Gastrocnemius medialis (tissue), 4 donors: Measurements from ENCODE around the gene PGGHG. TPM values are rescaled to one million over a fixed set of nuclear protein-coding genes. Genes with fewer than 3 reads are reported as not detected.
"Not testable (repeated sequence)": the region's sequence is repeated elsewhere in the genome, so short reads cannot be mapped to it uniquely, and the experiment has no call there.

Experiments used
- ATAC-seq, 2 donors: fragments of 150-250 bp; one replicate each; pipeline ENCODE4 v1.9.1; 2016
- DNase-seq, 2 donors: peaks; one replicate each; pipeline ENCODE4 v3.0.0-alpha.2; 2019
- H3K27ac ChIP-seq, 4 donors: fragments of 200-600 bp; sonication (generic); 1 replicate in 1 of 4; 2 replicates in 3 of 4; pipeline ENCODE4 v1.5.1; 2016 to 2018; ENCODE audit warnings: mild to moderate bottlenecking in 2 of 4, moderate library complexity in 1 of 4
- H3K27me3 ChIP-seq, 3 donors: fragments of 200-600 bp; sonication (generic) in 2 of 3; 1 replicate in 1 of 3; 2 replicates in 2 of 3; pipeline versions ENCODE4 v1.5.1 to v1.6.0; 2016 to 2019; ENCODE audit warnings: mild to moderate bottlenecking in 1 of 3, moderate library complexity in 1 of 3
- H3K36me3 ChIP-seq, 2 donors: fragments of 200-600 bp; sonication (generic) in 1 of 2; one replicate each; pipeline ENCODE4 v1.5.1; 2017 to 2018
- H3K4me1 ChIP-seq, 2 donors: fragments of 200-600 bp; sonication (generic) in 1 of 2; one replicate each; pipeline ENCODE4 v1.5.1; 2016 to 2017; ENCODE audit warnings: mild to moderate bottlenecking in 2 of 2
- H3K4me3 ChIP-seq, 4 donors: fragments of 200-600 bp; sonication (generic) in 3 of 4; 1 replicate in 1 of 4; 2 replicates in 3 of 4; pipeline ENCODE4 v1.5.1; 2016 to 2019; ENCODE audit warnings: mild to moderate bottlenecking in 2 of 4
- H3K9me3 ChIP-seq, 3 donors: fragments of 200-600 bp; sonication (generic) in 2 of 3; 1 replicate in 1 of 3; 2 replicates in 2 of 3; pipeline ENCODE4 v1.5.1; 2016 to 2019
- CTCF ChIP-seq, 5 experiments: fragments of 450-650 bp in 3 of 5; fragments of 200-600 bp in 2 of 5; sonication (generic) in 2 of 5; IDR thresholded peaks in 4 of 5; conservative IDR thresholded peaks in 1 of 5; 1 replicate in 4 of 5; 2 replicates in 1 of 5; pipeline ENCODE4 v1.5.1; 2016 to 2019; ENCODE audit warnings: antibody characterized with exemption in 5 of 5, mild to moderate bottlenecking in 3 of 5, moderate library complexity in 3 of 5
- POLR2A ChIP-seq, 2 donors: fragments of 450-650 bp; IDR thresholded peaks; one replicate each; pipeline ENCODE4 v1.6.1; 2017; ENCODE audit warnings: antibody characterized with exemption in 2 of 2, mild to moderate bottlenecking in 2 of 2, moderate library complexity in 2 of 2
- in situ Hi-C, 4 donors: fragments of 200-750 bp; cut with MboI; loops; one replicate each; pipeline versions ENCODE4 v1.15.0 to v1.8.0; 2017; ENCODE audit warnings: low sequenced_read_pairs in 4 of 4
- intact Hi-C: fragments of 100-400 bp; cut with DNase I; formaldehyde crosslinking; loops from one replicate; pipeline ENCODE4 v1.15.1; 2023; ENCODE audit warnings: low total_unique reads
- total RNA-seq, 4 donors: library from RNA; depleted of rRNA; stranded (reverse); fragments of >200 nt; gene quantifications; one replicate each; pipeline versions ENCODE4 v1.1.0 to v1.2.3, GENCODE V29; 2016

Gene PGGHG
- total RNA-seq, 4 donors from 2014 or later, result 0.98 to 3.4 (median 2.7) TPM

- Histone ChIP-seq H3K27me3 (no peaks in the 10 kb centered on the region), H3K36me3 (no peaks in the 10 kb centered on the region), H3K4me1 (no peaks in the 10 kb centered on the region), H3K9me3 (no peaks in the 10 kb centered on the region), H3K4me3 (no peak overlapping the region), H3K27ac (no peak overlapping the region)
- TF ChIP-seq CTCF (IDR thresholded peaks at IDR 0.05 in 4 of 5, conservative IDR thresholded peaks at IDR 0.05 in 1 of 5) (no peak), POLR2A (IDR thresholded peaks at IDR 0.05) (no peak)
- intact Hi-C loops (no loop called here), in situ Hi-C loops (no loop called here)
- DNase-seq (no peak), ATAC-seq (no peak)
Observed at GRCh38 chr11:261624-262023, 27.3 kb upstream of the PGGHG start.

- no peak overlapping the region for H3K27ac ChIP-seq
- no peak for ATAC-seq
Observed at GRCh38 chr11:266676-267439, 22.1 kb upstream of the PGGHG start.

GRCh38 chr11:267491-267994 lies 21.4 kb upstream of the PGGHG start:
- no peaks in the 10 kb centered on the region for H3K9me3 ChIP-seq
- peak overlapping the region in 1 of 4 donors; percentile 39 for H3K4me3 ChIP-seq
- no peak for TF ChIP-seq CTCF (IDR thresholded peaks at IDR 0.05 in 4 of 5, conservative IDR thresholded peaks at IDR 0.05 in 1 of 5)
- no peak for TF ChIP-seq POLR2A (IDR thresholded peaks at IDR 0.05)
- no peaks in the 10 kb centered on the region for H3K36me3 ChIP-seq
- DNase-seq, result no peak
- in situ Hi-C loops (no loop called here), intact Hi-C loops (no loop called here)
- H3K4me1 ChIP-seq, result no peaks in the 10 kb centered on the region
- ATAC-seq, result no peak
- peaks cover 0 to 10% (median 9%) of the 10 kb centered on the region in 3 donors for H3K27me3 ChIP-seq
- H3K27ac ChIP-seq, result peak overlapping the region in 3 of 4 donors; percentile 23 to 42 (median 33)

More at GRCh38 chr11:266676-267439, 22.1 kb upstream of the PGGHG start:
- in situ Hi-C loops, result no loop called here
- no peak for TF ChIP-seq CTCF (IDR thresholded peaks at IDR 0.05 in 4 of 5, conservative IDR thresholded peaks at IDR 0.05 in 1 of 5)
- no peak for TF ChIP-seq POLR2A (IDR thresholded peaks at IDR 0.05)
- no peaks in the 10 kb centered on the region for H3K4me1 ChIP-seq
- DNase-seq, result no peak
- intact Hi-C loops, result no loop called here
- H3K9me3 ChIP-seq, result no peaks in the 10 kb centered on the region
- peaks cover 0 to 10% (median 9%) of the 10 kb centered on the region in 3 donors for H3K27me3 ChIP-seq
- no peaks in the 10 kb centered on the region for H3K36me3 ChIP-seq
- no peak overlapping the region for H3K4me3 ChIP-seq

GRCh38 chr11:268716-269145 lies 20.2 kb upstream of the PGGHG start:
- H3K36me3 ChIP-seq, H3K27me3 ChIP-seq, in situ Hi-C loops, H3K9me3 ChIP-seq, intact Hi-C loops, H3K4me1 ChIP-seq: not testable (repeated sequence)
- Histone ChIP-seq H3K4me3 (peak overlapping the region in 3 of 4 donors; percentile 25 to 39 (median 25)), H3K27ac (peak overlapping the region; percentile 42 to 63 (median 55))
- ATAC-seq (peak; percentile 48 to 76), DNase-seq (peak; percentile 38 to 59)

GRCh38 chr11:269146-269890 lies 19.6 kb upstream of the PGGHG start:
- H3K27me3 ChIP-seq, result peaks cover 0 to 10% (median 9%) of the 10 kb centered on the region in 3 donors
- TF ChIP-seq POLR2A (IDR thresholded peaks at IDR 0.05) (no peak), CTCF (IDR thresholded peaks at IDR 0.05 in 4 of 5, conservative IDR thresholded peaks at IDR 0.05 in 1 of 5) (no peak)
- H3K27ac ChIP-seq, result peak overlapping the region; percentile 42 to 63 (median 55)
- peak overlapping the region in 3 of 4 donors; percentile 25 to 39 (median 25) for H3K4me3 ChIP-seq
- peak; percentile 30 to 40 for ATAC-seq
- no peaks in the 10 kb centered on the region for H3K9me3 ChIP-seq
- intact Hi-C loops, result no loop called here
- no peaks in the 10 kb centered on the region for H3K4me1 ChIP-seq
- H3K36me3 ChIP-seq, result no peaks in the 10 kb centered on the region
- in situ Hi-C loops, result no loop called here
- DNase-seq, result no peak
